ENCODE data around the gene RGL1. TPM values are rescaled to one million over a fixed set of nuclear protein-coding genes. Genes with fewer than 3 reads are reported as not detected.

RGL1 gene
- total RNA-seq, 1 donor from 2014 or later: 17.0 TPM

GRCh38 chr1:183810756-183811544, 6.0 kb downstream of the RGL1 start:
- peak overlapping the region; percentile 21 for H3K4me3 Mint-ChIP-seq
- no peak for DNase-seq (ENCODE audit: extremely low spot score, unreplicated experiment)
- no peaks in the 10 kb centered on the region for H3K9me3 Mint-ChIP-seq
- H3K4me1 Mint-ChIP-seq (ENCODE audit: unreplicated experiment): peaks cover 66% of the 10 kb centered on the region
- H3K27ac Mint-ChIP-seq: no peak overlapping the region
- H3K36me3 Mint-ChIP-seq: peaks cover 28% of the 10 kb centered on the region
- TF ChIP-seq CTCF (conservative IDR thresholded peaks at IDR 0.05): no peak
- no peaks in the 10 kb centered on the region for H3K27me3 Mint-ChIP-seq

GRCh38 chr1:183812128-183812527, 7.2 kb downstream of the RGL1 start:
- DNase-seq (ENCODE audit: extremely low spot score, unreplicated experiment): no peak
- H3K27me3 Mint-ChIP-seq: no peaks in the 10 kb centered on the region
- peaks cover 60% of the 10 kb centered on the region for H3K4me1 Mint-ChIP-seq (ENCODE audit: unreplicated experiment)
- TF ChIP-seq CTCF (conservative IDR thresholded peaks at IDR 0.05): no peak
- H3K36me3 Mint-ChIP-seq: peaks cover 23% of the 10 kb centered on the region
- no peak overlapping the region for H3K27ac Mint-ChIP-seq
- peak overlapping the region; percentile 34 for H3K4me3 Mint-ChIP-seq
- H3K9me3 Mint-ChIP-seq: no peaks in the 10 kb centered on the region

- DNase-seq (ENCODE audit: extremely low spot score, unreplicated experiment): no peak
- TF ChIP-seq CTCF (conservative IDR thresholded peaks at IDR 0.05): no peak
- H3K4me3 Mint-ChIP-seq: peak overlapping the region; percentile 34
- peak overlapping the region; percentile 45 for H3K27ac Mint-ChIP-seq
- H3K9me3 Mint-ChIP-seq: no peaks in the 10 kb centered on the region
- H3K4me1 Mint-ChIP-seq (ENCODE audit: unreplicated experiment): peaks cover 60% of the 10 kb centered on the region
- H3K36me3 Mint-ChIP-seq: peaks cover 23% of the 10 kb centered on the region
- no peaks in the 10 kb centered on the region for H3K27me3 Mint-ChIP-seq
Measured at GRCh38 chr1:183812686-183813569, 8.0 kb downstream of the RGL1 start.

GRCh38 chr1:183814121-183814681, 9.3 kb downstream of the RGL1 start:
- H3K9me3 Mint-ChIP-seq: no peaks in the 10 kb centered on the region
- H3K27ac Mint-ChIP-seq: no peak overlapping the region
- peaks cover 16% of the 10 kb centered on the region for H3K36me3 Mint-ChIP-seq
- no peak overlapping the region for H3K4me3 Mint-ChIP-seq
- TF ChIP-seq CTCF (conservative IDR thresholded peaks at IDR 0.05): no peak
- no peaks in the 10 kb centered on the region for H3K27me3 Mint-ChIP-seq
- DNase-seq (ENCODE audit: extremely low spot score, unreplicated experiment): no peak
- H3K4me1 Mint-ChIP-seq (ENCODE audit: unreplicated experiment): peaks cover 56% of the 10 kb centered on the region

- Mint-ChIP-seq H3K27ac (no peak overlapping the region), H3K9me3 (no peaks in the 10 kb centered on the region), H3K4me1 (ENCODE audit: unreplicated experiment) (peaks cover 44% of the 10 kb centered on the region), H3K4me3 (no peak overlapping the region), H3K27me3 (no peaks in the 10 kb centered on the region), H3K36me3 (peaks cover 4% of the 10 kb centered on the region)
- DNase-seq (ENCODE audit: extremely low spot score, unreplicated experiment): no peak
- TF ChIP-seq CTCF (conservative IDR thresholded peaks at IDR 0.05): no peak
Measured at GRCh38 chr1:183816110-183816509, 11.2 kb downstream of the RGL1 start.
